HepG2 (cell line): ENCODE data around the gene ANKZF1. TPM values are rescaled to one million over a fixed set of nuclear protein-coding genes. Genes with fewer than 3 reads are reported as not detected.

Source experiments
- CEBPB ChIP-seq: IDR thresholded peaks from 2 replicates; pipeline ENCODE4 v1.6.1; 2011; ENCODE audit warnings: low read depth, low read length, improper control_type of control experiment, borderline replicate concordance
- CREM ChIP-seq, 2 experiments: sonication (generic) in 1 of 2; formaldehyde crosslinking in 1 of 2; IDR thresholded peaks; 2 replicates each; pipeline versions ENCODE4 v1.4.0 to v1.6.1; 2016 to 2020; ENCODE audit warnings: antibody characterized with exemption in 1 of 2, mild to moderate bottlenecking in 1 of 2, missing genetic modification reagents in 1 of 2
- ELF4 ChIP-seq: sonication (generic); formaldehyde crosslinking; IDR thresholded peaks from 2 replicates; pipeline ENCODE4 v1.5.0; 2020; ENCODE audit warnings: missing genetic modification reagents, mild to moderate bottlenecking, moderate library complexity, borderline replicate concordance
- HINFP ChIP-seq: sonication (generic); formaldehyde crosslinking; IDR thresholded peaks from 2 replicates; pipeline ENCODE4 v1.4.0; 2020; ENCODE audit warnings: low read depth, mild to moderate bottlenecking, missing genetic modification reagents
- HNRNPK ChIP-seq: fragments of 200-400 bp; formaldehyde crosslinking; IDR thresholded peaks from 2 replicates; pipeline ENCODE4 v1.6.1; 2018; ENCODE audit warnings: low read length, low read depth, moderate library complexity, mild to moderate bottlenecking; ENCODE audit not compliant: poor library complexity, severe bottlenecking
- KDM6A ChIP-seq: IDR thresholded peaks from 2 replicates; pipeline ENCODE4 v1.6.1; 2016; ENCODE audit warnings: low read depth
- NR0B2 ChIP-seq: sonication (generic); formaldehyde crosslinking; IDR thresholded peaks from 2 replicates; pipeline ENCODE4 v1.4.0; 2020; ENCODE audit warnings: mild to moderate bottlenecking, missing genetic modification reagents
- PAX8 ChIP-seq: sonication (generic); formaldehyde crosslinking; IDR thresholded peaks from 2 replicates; pipeline ENCODE4 v1.8.0; 2022; ENCODE audit warnings: mild to moderate bottlenecking, missing genetic modification reagents, borderline replicate concordance
- RARA ChIP-seq: IDR thresholded peaks from 2 replicates; pipeline ENCODE4 v1.6.1; 2016; ENCODE audit warnings: missing genetic modification reagents, missing compliant biosample characterization
- SIX4 ChIP-seq: sonication (generic); formaldehyde crosslinking; IDR thresholded peaks from 2 replicates; pipeline ENCODE4 v1.4.0; 2020; ENCODE audit warnings: missing genetic modification reagents
- TFE3 ChIP-seq: IDR thresholded peaks from 2 replicates; pipeline ENCODE4 v1.6.1; 2016
- THAP11 ChIP-seq: IDR thresholded peaks from 2 replicates; pipeline ENCODE4 v1.6.1; 2016; ENCODE audit warnings: missing biosample characterization, missing genetic modification reagents
- ZFP41 ChIP-seq: sonication (generic); formaldehyde crosslinking; IDR thresholded peaks from 2 replicates; pipeline ENCODE4 v1.4.0; 2020; ENCODE audit warnings: mild to moderate bottlenecking, missing genetic modification reagents, borderline replicate concordance
- ZMYM4 ChIP-seq: sonication (generic); formaldehyde crosslinking; IDR thresholded peaks from 2 replicates; pipeline ENCODE4 v1.8.1; 2023; ENCODE audit warnings: mild to moderate bottlenecking, missing genetic modification reagents
- ZNF280B ChIP-seq: sonication (generic); formaldehyde crosslinking; IDR thresholded peaks from 2 replicates; pipeline ENCODE4 v1.5.0; 2020; ENCODE audit warnings: missing genetic modification reagents, mild to moderate bottlenecking, borderline replicate concordance
- ZNF30 ChIP-seq: sonication (generic); formaldehyde crosslinking; IDR thresholded peaks from 2 replicates; pipeline ENCODE4 v1.5.0; 2020; ENCODE audit warnings: mild to moderate bottlenecking, missing genetic modification reagents
- ZNF333 ChIP-seq: sonication (generic); formaldehyde crosslinking; IDR thresholded peaks from 2 replicates; pipeline ENCODE4 v1.4.0; 2020; ENCODE audit warnings: mild to moderate bottlenecking, missing genetic modification reagents, borderline replicate concordance
- ZNF550 ChIP-seq: sonication (generic); formaldehyde crosslinking; IDR thresholded peaks from 2 replicates; pipeline ENCODE4 v1.4.0; 2020; ENCODE audit warnings: mild to moderate bottlenecking, missing genetic modification reagents, borderline replicate concordance
- ZNF562 ChIP-seq: sonication (generic); formaldehyde crosslinking; IDR thresholded peaks from 2 replicates; pipeline ENCODE4 v1.8.0; 2022; ENCODE audit warnings: missing genetic modification reagents, borderline replicate concordance
- ZNF564 ChIP-seq: sonication (generic); formaldehyde crosslinking; IDR thresholded peaks from 2 replicates; pipeline ENCODE4 v1.8.1; 2023; ENCODE audit warnings: mild to moderate bottlenecking, missing genetic modification reagents
- ZNF766 ChIP-seq: sonication (generic); formaldehyde crosslinking; IDR thresholded peaks from 2 replicates; pipeline ENCODE4 v1.5.0; 2020; ENCODE audit warnings: missing genetic modification reagents, borderline replicate concordance
- ZSCAN5A ChIP-seq: sonication (generic); formaldehyde crosslinking; IDR thresholded peaks from 2 replicates; pipeline ENCODE4 v1.8.0; 2022; ENCODE audit warnings: mild to moderate bottlenecking, missing genetic modification reagents, borderline replicate concordance
- polyA plus RNA-seq, 8 experiments: library from polyadenylated mRNA; depleted of rRNA in 3 of 8; stranded (reverse) in 7 of 8; unstranded in 1 of 8; fragments of >200 nt; fragmentation: Illumina TruSeq in 4 of 8; extraction: Trizol in 4 of 8; gene quantifications; 2 replicates each; pipeline versions ENCODE4 v1.2.1 to v1.2.3, GENCODE V29; 2011 to 2016; ENCODE audit warnings: low read depth in 4 of 8, missing spikeins in 1 of 8, mixed read lengths in 1 of 8; ENCODE audit not compliant: insufficient read depth in 1 of 8
- total RNA-seq, 5 experiments: library from RNA; depleted of rRNA; stranded (reverse); fragments of >200 nt; fragmentation: Illumina TruSeq; extraction: Trizol; gene quantifications; 2 replicates each; pipeline ENCODE4 v1.2.3, GENCODE V29; 2016; ENCODE audit warnings: low read depth in 1 of 5

Gene ANKZF1
- total and polyA plus RNA-seq, 2 of the 13 experiments (the other 11 are each of a cell fraction or from before 2014, with no cell fraction given), result 25.3 to 128 TPM

- TF ChIP-seq PAX8 (CRISPR knock-in tag) (no peak), ZNF280B (CRISPR knock-in tag) (peak; percentile 87), ZNF333 (no peak), ZNF550 (no peak; the same call in 1 of the 2 replicates), ZNF564 (peak; percentile 89), ZNF562 (CRISPR knock-in tag) (no peak), TFE3 (CRISPR knock-in tag) (peak; percentile 51; the same call in 1 of the 2 replicates), ELF4 (CRISPR knock-in tag) (no peak), ZFP41 (CRISPR knock-in tag) (no peak), ZNF30 (CRISPR knock-in tag) (no peak), SIX4 (peak; percentile 62; the same call in 1 of the 2 replicates), CREM (IDR thresholded peaks at IDR 0.05) (peak; percentile 73; the same call in 1 of the 2 replicates), CREM (CRISPR knock-in tag; IDR thresholded peaks at IDR 0.05) (0 out of 2 replicates have a peak, but pooled peaks have one; percentile 31), HINFP (CRISPR knock-in tag) (no peak), HNRNPK (peak; percentile 98), RARA (CRISPR knock-in tag) (peak; percentile 21; the same call in 1 of the 2 replicates), CEBPB (no peak), ZMYM4 (peak; percentile 78), NR0B2 (CRISPR knock-in tag) (peak; percentile 55; the same call in 1 of the 2 replicates), KDM6A (CRISPR knock-in tag) (peak; percentile 47; the same call in 1 of the 2 replicates), ZSCAN5A (no peak; the same call in 1 of the 2 replicates), THAP11 (peak; percentile 88), ZNF766 (CRISPR knock-in tag) (peak; percentile 67; the same call in 1 of the 2 replicates)
These were observed 49.7 kb downstream of the ANKZF1 start, which contains the start of gene DNAJB2 (continued) for GRCh38 chr2:219279151-219279915.
